HT1080 (cell line): ENCODE measurements around the gene HOXA10. TPM values are rescaled to one million over a fixed set of nuclear protein-coding genes. Genes with fewer than 3 reads are reported as not detected.

Source experiments
- DNase-seq: peaks from one replicate; pipeline ENCODE4 v3.0.0-alpha.2; 2015; ENCODE audit warnings: low read depth
- polyA plus RNA-seq, 2 experiments: library from polyadenylated mRNA; depleted of rRNA; stranded (reverse); fragments of >200 nt; gene quantifications; 2 replicates each; pipeline ENCODE4 v1.2.3, GENCODE V29; 2015
- total RNA-seq: library from RNA; depleted of rRNA; stranded (reverse); fragments of >200 nt; shearing (Covaris generic); gene quantifications from 2 replicates; pipeline ENCODE4 v1.2.3, GENCODE V29; 2014; rRNA removed

HOXA10 gene
- 22.7 and 29.3 TPM in 2 replicates for total RNA-seq
- polyA plus RNA-seq (2015; cell fraction: cytosol; rRNA removed), result 23.2 and 26.9 TPM in 2 replicates
- polyA plus RNA-seq (2015; cell fraction: nucleus; rRNA removed), result 13.9 and 15.3 TPM in 2 replicates

GRCh38 chr7:27173956-27174873, at the start of gene HOXA10:
Gene HOXA10 (minus strand): TSS chr7:27174320. CDS start chr7:27174306, 14 bp downstream.
- no peak for DNase-seq

- peak; percentile 47 for DNase-seq
Measured at GRCh38 chr7:27221201-27221797, 47.2 kb upstream of the HOXA10 start.

- no peak for DNase-seq
Measured at GRCh38 chr7:27220440-27220955, 46.4 kb upstream of the HOXA10 start.

GRCh38 chr7:27219821-27220220, 45.7 kb upstream of the HOXA10 start:
- DNase-seq, result no peak

GRCh38 chr7:27217951-27218350, 43.8 kb upstream of the HOXA10 start:
- DNase-seq, result no peak

- DNase-seq, result no peak
Measured at GRCh38 chr7:27215356-27215755, 41.2 kb upstream of the HOXA10 start.

- no peak for DNase-seq
Measured at GRCh38 chr7:27214239-27214950, 40.3 kb upstream of the HOXA10 start.

- no peak for DNase-seq
Measured at GRCh38 chr7:27213433-27214238, 39.5 kb upstream of the HOXA10 start.

GRCh38 chr7:27212497-27213432, 38.6 kb upstream of the HOXA10 start:
- no peak for DNase-seq

- DNase-seq, result no peak
Measured at GRCh38 chr7:27211764-27212204, 37.7 kb upstream of the HOXA10 start.

GRCh38 chr7:27211084-27211446, 36.9 kb upstream of the HOXA10 start:
- no peak for DNase-seq

GRCh38 chr7:27210441-27211083, 36.4 kb upstream of the HOXA10 start:
- DNase-seq, result peak; percentile 31

GRCh38 chr7:27209933-27210440, 35.9 kb upstream of the HOXA10 start:
- no peak for DNase-seq

GRCh38 chr7:27208998-27209397, 34.9 kb upstream of the HOXA10 start:
- no peak for DNase-seq

GRCh38 chr7:27207348-27207985, 33.3 kb upstream of the HOXA10 start:
- no peak for DNase-seq

- DNase-seq, result no peak
Measured at GRCh38 chr7:27205325-27206280, 31.5 kb upstream of the HOXA10 start.

GRCh38 chr7:27204851-27205322, 30.8 kb upstream of the HOXA10 start:
- no peak for DNase-seq
